Colonic mucosa (tissue), 4 donors: ENCODE data around the gene OR6S1. TPM values are rescaled to one million over a fixed set of nuclear protein-coding genes. Genes with fewer than 3 reads are reported as not detected.

Source experiments
- DNase-seq: peaks from one replicate; pipeline ENCODE4 v3.0.0-alpha.2; 2020
- H3K27ac ChIP-seq: fragments of 200-600 bp; one replicate; pipeline ENCODE4 v1.8.0; 2021
- H3K27me3 ChIP-seq: fragments of 200-600 bp; one replicate; pipeline ENCODE4 v1.8.0; 2021
- H3K36me3 ChIP-seq: fragments of 200-600 bp; one replicate; pipeline ENCODE4 v1.8.0; 2021
- H3K4me1 ChIP-seq: fragments of 200-600 bp; one replicate; pipeline ENCODE4 v1.8.0; 2021; ENCODE audit warnings: mild to moderate bottlenecking
- H3K4me3 ChIP-seq: fragments of 200-600 bp; one replicate; pipeline ENCODE4 v1.8.0; 2021
- H3K9ac ChIP-seq, 2 donors: one replicate each; pipeline ENCODE4 v1.7.0; 2013; ENCODE audit warnings: control low read depth in 2 of 2, low read depth in 2 of 2, low read length in 2 of 2
- H3K9me3 ChIP-seq: fragments of 200-600 bp; one replicate; pipeline ENCODE4 v1.8.0; 2021
- intact Hi-C: fragments of 100-400 bp; cut with DNase I; formaldehyde crosslinking; loops from one replicate; pipeline ENCODE4 v1.14.1; 2022
- total RNA-seq, 2 donors: library from RNA; stranded (reverse); fragmentation: NEBNext Ultra II Directional in 1 of 2; extraction: Animal tissue kit (Norgen Biotek cat#: 25700) in 1 of 2; gene quantifications; one replicate each; pipeline ENCODE4 v1.2.1, GENCODE V29; 2021
- TF ChIP-seq, protein P1 (sequence below): fragments of 200-600 bp; IDR thresholded peaks from one replicate; pipeline ENCODE4 v1.8.0; 2022; ENCODE audit warnings: antibody characterized with exemption, mild to moderate bottlenecking
- donor health status: healthy.
- donor health status: DM: no; HTN: no; CAD: no.
- donor health status: DM: no; HTN: no; CAD: no.

The OR6S1 gene
- total RNA-seq, 2 donors from 2014 or later: not detected

DNA sequence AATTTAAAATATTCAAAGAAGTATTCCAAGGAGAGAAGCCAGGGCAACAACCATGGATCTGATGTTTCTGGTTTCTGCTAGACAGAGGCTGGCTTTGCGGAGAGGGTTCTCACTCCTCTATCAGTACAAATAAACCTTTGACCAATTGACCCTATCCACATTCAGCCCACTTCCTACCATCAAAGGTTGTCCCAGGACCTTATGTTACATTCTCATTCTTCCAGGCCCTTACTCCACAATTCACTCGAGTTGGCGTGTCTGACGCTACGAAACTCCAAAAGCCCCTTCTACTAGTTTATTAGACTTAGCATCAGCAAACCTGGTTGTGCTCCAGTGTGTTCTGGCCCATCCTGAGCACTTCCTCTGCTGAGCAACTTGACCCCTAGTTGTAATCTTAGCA, 25.5 kb downstream of the OR6S1 start:
- TF ChIP-seq, protein P1, sequence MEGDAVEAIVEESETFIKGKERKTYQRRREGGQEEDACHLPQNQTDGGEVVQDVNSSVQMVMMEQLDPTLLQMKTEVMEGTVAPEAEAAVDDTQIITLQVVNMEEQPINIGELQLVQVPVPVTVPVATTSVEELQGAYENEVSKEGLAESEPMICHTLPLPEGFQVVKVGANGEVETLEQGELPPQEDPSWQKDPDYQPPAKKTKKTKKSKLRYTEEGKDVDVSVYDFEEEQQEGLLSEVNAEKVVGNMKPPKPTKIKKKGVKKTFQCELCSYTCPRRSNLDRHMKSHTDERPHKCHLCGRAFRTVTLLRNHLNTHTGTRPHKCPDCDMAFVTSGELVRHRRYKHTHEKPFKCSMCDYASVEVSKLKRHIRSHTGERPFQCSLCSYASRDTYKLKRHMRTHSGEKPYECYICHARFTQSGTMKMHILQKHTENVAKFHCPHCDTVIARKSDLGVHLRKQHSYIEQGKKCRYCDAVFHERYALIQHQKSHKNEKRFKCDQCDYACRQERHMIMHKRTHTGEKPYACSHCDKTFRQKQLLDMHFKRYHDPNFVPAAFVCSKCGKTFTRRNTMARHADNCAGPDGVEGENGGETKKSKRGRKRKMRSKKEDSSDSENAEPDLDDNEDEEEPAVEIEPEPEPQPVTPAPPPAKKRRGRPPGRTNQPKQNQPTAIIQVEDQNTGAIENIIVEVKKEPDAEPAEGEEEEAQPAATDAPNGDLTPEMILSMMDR: no peak
- Histone ChIP-seq H3K36me3 (no peaks in the 10 kb centered on the region), H3K4me1 (no peaks in the 10 kb centered on the region), H3K9ac (no peak overlapping the region), H3K27me3 (no peaks in the 10 kb centered on the region), H3K27ac (no peak overlapping the region), H3K4me3 (no peak overlapping the region), H3K9me3 (no peaks in the 10 kb centered on the region)
- DNase-seq: no peak
- intact Hi-C loops: no loop called here

DNA sequence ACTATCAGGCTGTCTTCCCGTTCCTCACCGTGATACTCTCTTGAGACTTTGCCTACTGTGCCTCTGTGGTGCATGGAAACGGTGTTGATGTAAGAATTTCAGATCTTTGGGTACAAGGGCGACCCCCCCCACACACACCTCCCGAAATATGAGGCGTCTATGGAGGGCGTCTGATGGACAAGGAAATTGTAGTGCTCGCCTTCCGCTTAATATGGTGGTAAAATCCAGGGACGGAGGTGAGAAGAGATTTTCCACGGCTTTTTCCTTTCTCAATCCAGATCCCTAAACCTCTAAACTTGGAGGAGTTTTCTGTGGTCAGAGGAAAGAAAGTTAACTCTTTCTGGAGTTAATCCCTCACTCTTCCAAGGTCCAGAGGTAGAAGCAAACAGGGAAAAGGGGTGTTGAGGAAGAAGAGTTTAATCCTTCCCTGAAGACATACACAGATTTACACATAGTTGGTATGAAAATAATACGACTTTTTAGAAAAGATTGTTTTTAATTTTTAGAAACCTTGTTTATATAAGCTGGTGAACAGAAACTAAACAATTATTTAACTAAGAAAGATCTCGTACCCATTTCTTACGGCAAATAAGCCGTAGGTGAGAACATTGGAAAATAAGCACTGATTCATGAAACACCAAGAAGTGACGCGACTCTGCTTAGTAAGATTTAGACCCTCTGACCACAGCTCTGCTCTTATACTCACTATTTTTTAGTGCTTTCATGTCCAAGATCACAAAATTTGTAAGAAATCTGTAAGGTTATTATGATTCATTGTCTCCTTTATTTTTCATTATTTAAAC, 27.3 kb downstream of the OR6S1 start:
- TF ChIP-seq, protein P1: no peak
- peak overlapping the region; percentile 75 for H3K27ac ChIP-seq
- intact Hi-C loops: no loop called here
- no peaks in the 10 kb centered on the region for H3K36me3 ChIP-seq
- H3K27me3 ChIP-seq: no peaks in the 10 kb centered on the region
- peak overlapping the region; percentile 6 to 81 for H3K9ac ChIP-seq
- H3K9me3 ChIP-seq: no peaks in the 10 kb centered on the region
- H3K4me3 ChIP-seq: peak overlapping the region; percentile 41
- DNase-seq: peak; percentile 39
- H3K4me1 ChIP-seq: no peaks in the 10 kb centered on the region

DNA sequence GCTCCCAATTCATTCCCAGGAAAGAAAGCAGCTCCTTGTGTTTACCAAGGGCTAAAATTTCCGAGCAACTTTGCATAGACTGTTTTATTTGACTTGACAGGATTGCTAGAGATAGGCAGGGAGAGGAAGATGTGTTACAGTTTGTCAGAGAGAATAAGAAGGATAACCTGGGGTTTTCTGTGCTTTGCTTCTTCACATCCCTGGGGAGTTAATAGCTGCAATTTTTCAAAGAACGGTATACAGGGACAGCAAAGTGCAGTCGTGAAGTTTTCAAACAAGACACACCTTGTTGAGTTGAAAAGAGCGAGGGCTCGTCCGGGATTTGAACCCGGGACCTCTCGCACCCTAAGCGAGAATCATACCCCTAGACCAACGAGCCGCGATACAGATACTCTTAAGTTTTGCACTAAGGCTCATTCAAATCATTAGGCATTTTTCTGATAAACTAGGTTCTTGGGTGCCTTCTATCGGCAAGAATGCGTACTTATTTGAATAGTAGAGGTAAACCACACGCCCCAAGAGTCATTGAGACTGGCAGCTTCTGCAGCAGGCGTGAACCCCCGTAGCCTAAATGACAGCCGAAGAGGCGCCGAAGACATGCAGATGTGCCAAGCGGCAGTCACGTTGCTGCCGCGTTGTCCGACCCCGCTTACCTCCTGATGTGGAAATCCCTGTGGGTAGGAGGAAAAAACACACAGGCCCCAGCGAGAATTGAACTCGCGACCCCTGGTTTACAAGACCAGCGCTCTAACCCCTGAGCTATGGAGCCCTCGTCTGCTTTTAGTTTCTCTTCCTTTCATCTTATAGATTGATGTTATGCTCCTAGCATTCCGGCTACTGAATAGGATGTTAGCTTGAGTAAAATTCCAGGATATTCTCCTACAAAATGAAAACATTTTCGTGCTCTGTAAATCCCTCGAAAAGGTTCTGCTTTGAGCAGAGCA, 28.1 kb downstream of the OR6S1 start:
- Histone ChIP-seq H3K27me3 (no peaks in the 10 kb centered on the region), H3K27ac (peak overlapping the region; percentile 75), H3K4me3 (peak overlapping the region; percentile 41), H3K9ac (peak overlapping the region; percentile 6 to 81), H3K4me1 (no peaks in the 10 kb centered on the region), H3K9me3 (no peaks in the 10 kb centered on the region), H3K36me3 (no peaks in the 10 kb centered on the region)
- intact Hi-C loops: loop anchor here (2.0 kb wide), 1 partner anchor 69 kb away; no protein-coding TSS in a partner anchor
- TF ChIP-seq, protein P1: peak; percentile 43
- DNase-seq: peak; percentile 87

DNA sequence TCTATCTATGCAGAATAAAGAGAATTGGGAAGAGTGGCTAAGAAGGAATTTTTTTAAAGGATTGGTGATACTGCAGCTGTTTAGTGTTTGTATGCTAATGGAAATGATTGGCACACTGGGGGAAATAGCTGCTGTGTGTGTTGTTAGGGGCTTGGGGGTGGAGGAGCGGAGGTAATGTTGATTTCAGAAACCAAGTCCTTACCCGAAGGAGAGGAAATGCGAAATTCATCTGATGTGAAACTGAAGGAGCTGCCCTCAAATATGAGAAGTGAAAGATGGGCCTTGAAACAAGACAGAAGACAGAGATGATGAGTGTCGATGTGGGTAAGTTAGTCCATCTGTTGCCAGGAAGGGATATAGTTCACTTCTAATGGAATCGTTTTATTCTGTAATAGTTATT, 29.1 kb downstream of the OR6S1 start:
- intact Hi-C loops: loop anchor here (2.0 kb wide), 1 partner anchor 70 kb away; no protein-coding TSS in a partner anchor
- no peaks in the 10 kb centered on the region for H3K27me3 ChIP-seq
- H3K4me1 ChIP-seq: no peaks in the 10 kb centered on the region
- H3K27ac ChIP-seq: no peak overlapping the region
- H3K9me3 ChIP-seq: no peaks in the 10 kb centered on the region
- TF ChIP-seq, protein P1: no peak
- H3K9ac ChIP-seq: no peak overlapping the region
- H3K4me3 ChIP-seq: no peak overlapping the region
- no peaks in the 10 kb centered on the region for H3K36me3 ChIP-seq
- no peak for DNase-seq

DNA sequence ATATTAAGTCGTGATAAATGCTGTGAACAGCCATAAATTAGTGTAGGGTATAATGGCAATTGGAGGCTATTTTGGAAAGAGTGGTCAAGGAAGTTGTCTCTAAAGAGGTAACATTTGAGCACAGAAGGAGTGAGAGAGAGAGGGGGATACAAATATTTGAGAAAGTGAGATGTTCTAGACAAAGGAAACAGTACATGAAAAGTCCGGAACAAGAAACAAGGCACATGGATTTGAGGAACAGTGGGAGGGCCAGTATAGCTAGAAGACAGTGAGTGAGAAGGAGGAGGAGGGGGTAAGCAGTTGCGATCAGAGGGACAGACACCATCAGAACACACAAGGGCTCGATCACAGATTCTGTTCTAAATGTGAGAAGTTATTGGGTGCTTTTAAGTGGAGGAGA, 30.2 kb downstream of the OR6S1 start:
- TF ChIP-seq, protein P1: no peak
- intact Hi-C loops: no loop called here
- DNase-seq: no peak

More for the DNA sequence above, 30.2 kb downstream of the OR6S1 start:
- Histone ChIP-seq H3K9me3 (no peaks in the 10 kb centered on the region), H3K27ac (no peak overlapping the region), H3K9ac (no peak overlapping the region), H3K4me1 (no peaks in the 10 kb centered on the region), H3K27me3 (no peaks in the 10 kb centered on the region), H3K4me3 (no peak overlapping the region), H3K36me3 (no peaks in the 10 kb centered on the region)
